ENCODE data around the gene DNAAF1.
"Not testable (repeated sequence)": the region's sequence is repeated elsewhere in the genome, so short reads cannot be mapped to it uniquely, and the experiment has no call there.

Gene DNAAF1

GRCh38 chr16:84183911-84184591, 38.9 kb downstream of the DNAAF1 start:
- no peak for DNase-seq (ENCODE audit: low read depth, low spot score)

DNA sequence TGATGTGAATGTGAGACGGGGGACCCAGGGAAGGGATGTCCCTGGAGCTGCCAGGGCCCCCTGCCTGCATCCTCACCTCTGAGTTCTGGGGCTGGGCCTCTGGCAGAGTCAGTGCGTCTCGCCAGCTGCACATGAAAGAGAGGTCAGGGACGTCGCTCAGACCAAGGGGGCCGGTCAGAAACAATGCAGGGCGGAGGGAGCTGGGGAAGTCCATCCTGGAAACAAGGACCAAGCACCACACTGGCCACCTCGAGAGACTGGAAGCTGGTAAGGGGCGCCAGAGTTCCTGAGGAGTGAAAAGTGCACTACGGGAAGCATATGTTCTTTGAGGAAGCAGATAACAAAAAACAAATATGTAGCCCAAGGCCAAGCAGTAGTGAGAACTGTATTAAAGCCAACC, 39.7 kb downstream of the DNAAF1 start:
- no peak for DNase-seq (ENCODE audit: low read depth, low spot score)

DNA sequence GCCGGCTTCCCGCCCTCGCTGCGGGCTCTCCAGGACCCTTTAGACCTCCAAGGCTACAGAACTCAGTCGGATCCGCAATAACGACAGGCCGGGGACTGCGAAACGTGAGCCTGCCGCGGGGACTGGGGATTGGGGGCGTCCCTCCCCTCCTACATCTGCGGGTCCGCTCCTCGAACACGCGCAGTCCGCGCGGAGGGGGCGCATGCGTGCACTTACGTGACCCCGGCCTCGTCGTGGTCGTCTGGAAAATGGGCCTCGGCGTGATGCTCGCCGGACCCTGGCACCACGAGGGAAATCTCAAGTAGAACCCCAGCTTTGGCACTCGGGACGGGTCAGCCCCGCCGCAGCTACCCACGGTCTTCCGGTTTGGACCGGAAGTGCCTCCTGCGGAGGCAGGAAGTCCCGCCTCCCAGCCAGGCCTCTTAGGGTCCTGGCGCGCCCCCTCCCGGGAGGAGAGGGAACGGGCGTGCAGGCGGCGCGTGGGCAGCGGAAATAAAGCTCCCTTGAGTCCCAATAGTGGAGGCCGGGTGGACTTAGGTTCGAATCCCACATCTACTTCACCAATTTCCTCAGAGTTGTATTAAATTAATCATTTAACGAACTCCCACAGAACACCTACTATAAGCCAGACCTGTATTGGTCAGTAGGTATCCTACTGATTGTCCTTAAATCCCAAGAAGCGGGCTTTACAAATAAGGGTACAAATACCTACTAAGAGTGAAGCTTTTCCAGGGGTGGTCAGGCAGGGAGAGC, 41.8 kb downstream of the DNAAF1 start, which contains the start of gene TAF1C:
TSS of gene TAF1C (minus strand) at position 373 of the 753 bp plus-strand sequence. CDS start 2,069 bp downstream, outside the sequence.
- DNase-seq (ENCODE audit: low read depth, low spot score) = peak; percentile 96

- peak; percentile 58 for DNase-seq (ENCODE audit: low read depth, low spot score)
Observed at GRCh38 chr16:84190731-84191388, 45.8 kb downstream of the DNAAF1 start, which contains the start of gene ADAD2. Gene ADAD2 (plus strand): TSS chr16:84191157. CDS start chr16:84191231, 74 bp downstream.

DNA sequence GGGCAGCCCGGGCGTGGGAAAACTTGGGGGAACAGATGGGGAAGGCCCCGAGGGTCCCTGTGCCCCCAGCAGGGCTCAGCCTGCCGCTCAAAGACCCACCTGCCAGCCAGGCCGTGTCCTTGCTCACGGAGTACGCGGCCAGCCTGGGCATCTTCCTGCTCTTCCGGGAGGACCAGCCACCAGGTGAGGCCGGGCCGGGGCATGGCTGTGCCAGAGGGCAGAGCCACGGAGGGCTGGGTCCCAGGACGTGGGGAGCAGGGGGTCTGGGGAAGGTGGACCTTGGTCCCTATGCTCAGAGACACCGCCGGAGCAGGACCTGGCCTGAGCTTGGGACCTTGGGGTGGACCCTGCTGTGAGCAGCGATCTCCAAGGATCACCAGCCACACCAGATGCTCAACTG, 46.4 kb downstream of the DNAAF1 start:
- DNase-seq (ENCODE audit: low read depth, low spot score) = no peak

DNA sequence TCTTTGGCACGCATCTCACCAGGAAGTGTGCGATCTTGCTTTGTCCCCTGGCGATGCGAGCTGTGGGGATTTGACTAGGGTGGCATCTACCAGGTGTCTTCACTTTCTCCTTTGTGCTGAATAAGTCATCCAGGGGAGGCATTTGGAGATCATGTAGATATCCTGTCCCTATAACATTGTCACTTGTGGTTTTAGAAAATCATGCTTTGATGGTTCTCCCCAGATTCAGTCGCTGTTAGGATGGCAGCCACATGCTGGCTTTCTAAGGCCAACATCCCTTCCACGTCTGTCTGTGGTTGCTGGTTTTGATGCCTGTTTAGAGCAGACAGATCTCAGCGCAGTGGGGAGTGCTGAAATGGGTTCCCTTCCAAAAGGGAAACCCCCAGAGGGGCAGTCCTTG, 48.4 kb downstream of the DNAAF1 start:
- DNase-seq (ENCODE audit: low read depth, low spot score) = no peak

DNA sequence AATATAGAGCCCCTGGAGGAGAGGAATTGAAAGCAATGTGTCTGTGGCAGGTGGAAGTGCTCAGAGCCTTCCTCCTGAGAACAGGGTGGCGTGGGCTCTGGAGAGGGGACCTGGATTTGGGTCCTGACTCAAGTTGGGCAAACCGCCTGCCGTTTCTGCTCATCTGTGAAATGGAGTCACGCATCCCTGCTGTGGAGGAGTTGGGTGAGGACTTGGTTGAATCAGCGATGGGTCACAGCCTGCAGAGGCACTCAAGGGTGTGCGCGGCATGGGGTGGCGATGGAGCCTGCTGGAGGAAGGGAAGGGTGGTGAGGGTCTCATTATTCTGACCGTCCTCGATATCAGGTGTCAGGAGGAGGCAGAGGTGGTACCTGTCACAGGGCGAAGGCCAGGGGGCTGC, 48.9 kb downstream of the DNAAF1 start:
- DNase-seq (ENCODE audit: low read depth, low spot score) = no peak

GRCh38 chr16:84194470-84195200, 49.5 kb downstream of the DNAAF1 start:
- peak; percentile 32 for DNase-seq (ENCODE audit: low read depth, low spot score)

DNA sequence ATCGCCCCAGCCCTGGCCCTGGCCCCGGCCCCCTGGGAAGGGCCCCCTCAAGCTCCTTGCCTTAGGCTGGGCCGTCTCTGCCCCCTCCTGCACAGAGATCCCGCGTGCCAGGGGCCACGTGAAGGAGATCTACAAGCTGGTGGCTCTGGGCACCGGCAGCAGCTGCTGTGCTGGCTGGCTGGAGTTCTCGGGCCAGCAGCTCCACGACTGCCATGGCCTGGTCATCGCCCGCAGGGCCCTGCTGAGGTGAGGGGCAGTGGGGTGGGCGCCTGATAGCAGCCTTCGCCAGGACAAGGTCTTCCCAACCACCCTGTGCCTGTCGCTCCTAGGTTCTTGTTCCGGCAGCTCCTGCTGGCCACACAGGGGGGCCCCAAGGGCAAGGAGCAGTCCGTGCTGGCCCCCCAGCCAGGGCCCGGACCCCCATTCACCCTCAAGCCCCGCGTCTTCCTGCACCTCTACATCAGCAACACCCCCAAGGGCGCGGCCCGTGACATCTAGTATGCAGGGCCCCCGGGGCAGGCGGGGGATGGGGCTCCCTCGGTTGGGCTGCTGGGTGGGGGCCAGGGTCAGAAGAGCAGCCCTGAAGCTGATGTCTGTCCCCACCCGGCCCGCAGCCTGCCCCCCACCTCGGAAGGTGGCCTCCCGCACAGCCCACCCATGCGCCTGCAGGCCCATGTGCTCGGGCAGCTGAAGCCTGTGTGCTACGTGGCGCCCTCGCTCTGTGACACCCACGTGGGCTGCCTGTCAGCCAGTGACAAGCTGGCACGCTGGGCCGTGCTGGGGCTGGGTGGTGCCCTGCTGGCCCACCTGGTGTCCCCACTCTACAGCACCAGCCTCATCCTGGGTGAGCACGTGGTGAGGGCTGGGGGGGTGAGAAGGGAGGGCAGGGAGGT, 50.3 kb downstream of the DNAAF1 start:
- DNase-seq (ENCODE audit: low read depth, low spot score) = no peak

GRCh38 chr16:84196101-84196500, 51.0 kb downstream of the DNAAF1 start:
- no peak for DNase-seq (ENCODE audit: low read depth, low spot score)

DNA sequence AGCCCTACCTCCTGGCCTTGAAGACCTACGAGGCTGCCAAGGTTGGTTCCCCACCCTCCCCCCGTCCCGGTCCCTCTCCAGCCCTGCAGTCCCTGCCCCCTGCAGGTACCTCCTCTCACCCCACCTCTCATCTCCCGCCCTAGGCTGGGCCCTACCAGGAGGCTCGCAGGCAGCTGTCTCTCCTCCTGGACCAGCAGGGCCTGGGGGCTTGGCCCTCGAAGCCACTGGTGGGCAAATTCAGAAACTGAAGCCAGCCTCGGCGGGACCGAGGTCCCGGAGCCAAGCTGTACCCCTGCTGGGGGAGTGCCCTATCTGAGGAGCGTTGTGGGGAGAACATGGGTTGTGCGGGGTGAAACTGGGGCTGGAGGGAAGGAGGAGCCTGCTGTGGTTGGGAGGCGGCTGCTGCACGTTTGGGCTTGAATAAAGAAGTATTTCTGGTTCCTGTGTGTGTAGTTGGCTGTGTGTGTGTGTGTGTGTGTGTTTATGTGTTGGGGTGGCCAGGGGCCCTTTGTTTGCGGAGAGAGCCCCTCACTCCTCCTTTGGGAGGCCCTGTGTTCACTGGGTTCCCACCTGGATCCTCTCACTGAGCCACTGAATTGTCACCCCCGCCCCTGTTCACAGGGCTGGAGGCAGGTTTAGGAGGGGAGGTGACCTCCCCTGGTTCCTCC, 51.8 kb downstream of the DNAAF1 start:
- no peak for DNase-seq (ENCODE audit: low read depth, low spot score)

GRCh38 chr16:84197466-84198128, 52.5 kb downstream of the DNAAF1 start:
- no peak for DNase-seq (ENCODE audit: low read depth, low spot score)

DNA sequence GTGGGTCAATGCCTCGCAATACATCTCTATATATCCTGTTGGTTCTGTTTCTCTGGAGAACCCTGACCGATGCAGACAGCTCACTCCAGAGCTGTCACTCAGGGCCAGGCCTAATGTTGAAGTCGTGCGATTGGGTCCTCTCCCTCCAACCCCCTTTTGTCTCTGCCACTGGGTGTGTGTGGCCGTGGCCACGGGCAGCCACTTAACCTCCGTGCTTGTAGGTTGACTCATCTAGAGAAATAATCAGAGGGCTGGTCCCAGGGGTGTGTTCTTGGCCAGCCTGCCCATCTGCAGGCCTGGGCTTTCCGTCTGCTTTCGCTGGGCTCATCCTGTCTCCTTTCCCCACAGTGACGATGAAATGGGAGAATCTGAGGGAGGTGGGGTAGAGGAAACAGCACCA, 53.3 kb downstream of the DNAAF1 start:
- DNase-seq (ENCODE audit: low read depth, low spot score) = no peak

DNA sequence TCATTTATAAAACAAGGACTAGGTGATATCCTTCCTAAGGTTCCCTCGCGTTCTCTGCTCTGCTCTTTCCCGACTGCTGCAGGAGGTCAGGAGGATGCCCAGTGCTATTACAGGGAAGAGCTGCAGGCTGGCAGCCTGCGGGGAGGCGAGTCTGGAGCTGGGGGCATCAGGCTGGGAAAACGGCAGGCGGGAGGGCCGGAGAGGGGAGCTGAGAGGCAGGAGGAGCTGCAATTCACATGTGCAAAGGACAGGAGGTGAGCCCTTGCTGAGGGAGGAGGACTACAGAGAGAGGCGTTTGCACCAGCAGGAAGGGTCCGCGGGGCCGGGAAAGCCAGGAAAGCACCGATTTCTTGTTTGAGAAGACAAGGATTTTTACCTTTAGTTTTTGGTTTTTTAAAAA, 54.0 kb downstream of the DNAAF1 start:
- DNase-seq (ENCODE audit: low read depth, low spot score) = no peak

GRCh38 chr16:84199861-84200260, 54.8 kb downstream of the DNAAF1 start:
- DNase-seq (ENCODE audit: low read depth, low spot score) = no peak

- DNase-seq (ENCODE audit: low read depth, low spot score) = not testable (repeated sequence)
Observed at GRCh38 chr16:84204551-84204950, 59.4 kb downstream of the DNAAF1 start.

- not testable (repeated sequence) for DNase-seq (ENCODE audit: low read depth, low spot score)
Observed at GRCh38 chr16:84205123-84205522, 60.0 kb downstream of the DNAAF1 start.

DNA sequence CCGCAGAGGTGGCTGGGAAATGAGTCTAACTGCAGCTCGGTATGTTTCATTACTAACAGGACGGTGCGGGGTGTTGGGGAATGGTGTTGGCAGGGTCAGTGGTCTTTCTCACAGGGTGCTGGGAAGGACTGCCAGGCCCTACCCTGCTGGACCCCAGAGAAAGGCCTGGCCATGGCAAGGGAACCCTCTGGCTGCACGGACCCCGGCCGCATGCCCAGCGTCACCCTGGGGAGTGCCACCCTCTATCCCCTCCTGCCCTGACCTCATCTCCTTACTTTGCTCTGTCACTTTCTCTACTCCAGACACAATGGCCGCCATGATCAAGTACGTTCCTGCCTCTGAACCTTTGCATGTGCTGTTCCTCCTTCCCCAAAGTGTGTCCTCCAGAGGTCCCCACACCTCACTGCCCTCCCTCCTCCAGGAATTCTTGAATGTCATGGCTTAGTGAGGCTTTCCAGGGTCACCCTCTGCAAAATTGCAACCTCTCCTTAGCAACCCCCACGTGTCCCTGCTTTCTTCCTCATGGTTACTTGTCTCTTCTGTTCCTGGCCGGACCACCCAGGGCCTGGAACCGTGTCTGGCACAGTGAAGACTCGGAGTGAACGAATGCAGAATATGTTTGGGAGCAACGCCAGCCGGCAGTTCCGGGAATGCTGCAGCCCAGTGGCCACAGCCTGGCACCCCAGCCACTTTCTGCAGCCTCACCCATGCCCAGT, 61.0 kb downstream of the DNAAF1 start:
- no peak for DNase-seq (ENCODE audit: low read depth, low spot score)

- no peak for DNase-seq (ENCODE audit: low read depth, low spot score)
Observed at GRCh38 chr16:84207251-84207650, 62.1 kb downstream of the DNAAF1 start.
